ENCODE measurements around the gene BLVRA.

BLVRA gene

DNA sequence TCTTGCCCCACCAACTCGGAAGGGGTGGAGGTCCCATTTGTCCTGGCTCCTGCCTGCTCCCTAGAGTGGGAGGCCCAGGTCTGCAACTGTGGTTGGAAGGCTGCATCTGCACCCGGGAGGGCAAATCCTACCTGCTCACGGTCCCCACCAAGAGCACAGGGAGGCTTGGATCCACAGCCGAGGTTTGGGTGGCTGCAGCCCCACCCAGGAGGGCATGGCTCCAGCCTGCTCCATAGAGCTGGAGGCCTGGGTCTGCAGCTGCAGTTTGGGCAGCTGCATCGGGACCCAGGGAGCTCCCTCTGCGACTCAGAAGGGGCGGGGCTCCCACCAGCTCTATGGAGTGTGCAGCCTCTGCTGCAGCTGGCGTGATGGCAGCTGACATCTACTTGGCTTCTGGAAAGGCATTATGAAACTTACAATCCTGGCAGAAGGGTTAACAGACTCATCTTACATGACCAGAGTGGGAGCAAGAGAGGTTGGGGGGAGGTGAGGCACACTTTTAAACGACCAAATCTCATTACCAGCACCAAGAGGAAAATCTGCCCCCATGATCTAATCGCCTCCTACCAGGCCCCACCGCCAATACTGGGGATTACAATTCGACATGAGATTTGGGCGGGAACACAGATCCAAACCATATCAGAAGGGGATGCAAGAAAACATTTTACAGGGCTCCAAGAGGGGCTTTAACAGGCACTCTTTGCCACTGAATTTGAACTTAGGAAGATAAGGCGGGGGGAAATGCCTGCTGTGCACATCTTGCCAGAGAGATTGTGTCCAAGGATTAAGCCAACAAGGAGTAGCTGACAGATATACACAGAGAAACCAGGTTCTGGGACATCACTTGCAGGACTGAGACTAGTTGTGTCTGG, 8.2 kb upstream of the BLVRA start:
- DNase-seq = no peak

DNA sequence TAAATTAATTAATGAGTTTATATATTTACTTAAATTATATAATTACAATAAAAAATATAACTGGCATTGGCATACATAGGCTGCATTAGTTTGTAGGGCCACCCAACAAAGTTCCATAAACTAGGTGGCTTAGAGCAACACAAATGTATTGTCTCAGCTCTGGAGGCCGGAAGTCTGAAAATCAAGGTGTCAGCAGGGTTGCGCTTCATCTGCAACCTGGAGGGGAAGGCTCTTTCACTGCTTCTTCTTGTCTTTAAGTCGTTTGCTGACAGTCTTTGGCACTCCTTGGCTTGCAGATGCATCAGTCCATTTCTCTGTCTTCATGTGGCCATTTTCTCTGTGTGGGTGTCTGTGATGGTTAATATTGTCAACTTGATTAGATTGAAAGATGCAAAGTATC, 6.1 kb upstream of the BLVRA start:
- no peak for DNase-seq

DNA sequence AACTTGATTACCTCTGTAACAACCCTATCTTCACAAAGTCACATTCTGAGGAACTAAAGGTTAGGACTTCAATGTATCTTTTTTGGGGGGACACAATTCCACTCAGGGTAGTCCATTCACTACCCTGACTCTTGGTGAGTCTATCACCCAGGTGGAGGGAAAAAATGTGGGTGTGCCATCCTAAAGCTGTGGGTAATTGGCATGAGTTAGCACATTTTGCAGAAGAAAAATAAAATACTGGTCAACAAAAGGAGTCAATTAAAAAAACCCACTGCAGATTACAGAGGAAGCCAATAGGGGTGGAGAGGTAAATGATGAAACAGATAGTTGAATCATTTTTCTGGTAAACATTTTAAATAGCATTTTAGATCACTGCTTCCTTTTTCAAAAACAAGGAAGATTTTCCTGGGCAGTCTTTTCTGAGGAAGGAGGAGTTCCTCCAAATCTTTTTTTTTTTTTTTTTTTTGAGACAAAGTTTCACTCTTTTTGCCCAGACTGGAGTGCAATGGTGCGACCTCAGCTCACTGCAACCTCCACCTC, 5.1 kb upstream of the BLVRA start:
- DNase-seq = no peak

DNA sequence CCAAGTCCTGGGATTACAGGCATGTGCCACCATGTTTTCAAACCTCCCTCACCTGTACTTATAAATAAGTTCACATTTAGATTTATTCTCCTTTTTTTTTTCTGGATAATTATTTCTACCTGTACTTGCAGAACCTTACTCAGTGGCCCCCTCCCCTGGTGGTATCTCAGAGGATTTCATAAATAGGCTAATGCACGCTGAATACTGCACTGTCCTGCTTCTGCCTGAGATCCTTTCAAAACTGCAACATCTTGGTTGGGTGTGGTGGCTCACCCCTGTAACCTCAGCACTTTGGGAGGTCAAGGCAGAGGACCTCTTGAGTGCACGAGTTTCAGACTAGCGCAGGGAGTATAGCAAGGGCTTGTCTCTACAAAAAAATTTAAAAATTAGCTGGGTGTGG, 4.6 kb upstream of the BLVRA start:
- no peak for DNase-seq

DNA sequence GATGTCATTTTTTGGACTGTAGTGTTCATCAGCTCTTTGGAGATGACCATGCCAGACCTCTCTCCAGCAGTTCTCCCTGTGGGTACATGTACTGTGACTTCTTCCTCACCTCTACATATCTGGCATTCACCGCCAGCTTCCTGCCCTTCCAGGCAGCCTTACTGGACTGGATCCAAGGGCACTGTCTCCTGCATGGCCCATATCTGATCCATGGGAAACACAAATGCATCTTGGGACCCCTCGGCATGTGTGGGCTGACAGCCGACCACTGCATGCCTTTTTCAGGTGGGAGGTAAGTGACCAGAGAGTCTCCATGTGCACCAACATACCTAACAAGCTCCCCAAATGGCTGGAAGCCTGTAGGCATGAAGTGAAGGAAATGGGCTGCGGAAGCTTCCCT, 3.9 kb upstream of the BLVRA start:
- DNase-seq = no peak

DNA sequence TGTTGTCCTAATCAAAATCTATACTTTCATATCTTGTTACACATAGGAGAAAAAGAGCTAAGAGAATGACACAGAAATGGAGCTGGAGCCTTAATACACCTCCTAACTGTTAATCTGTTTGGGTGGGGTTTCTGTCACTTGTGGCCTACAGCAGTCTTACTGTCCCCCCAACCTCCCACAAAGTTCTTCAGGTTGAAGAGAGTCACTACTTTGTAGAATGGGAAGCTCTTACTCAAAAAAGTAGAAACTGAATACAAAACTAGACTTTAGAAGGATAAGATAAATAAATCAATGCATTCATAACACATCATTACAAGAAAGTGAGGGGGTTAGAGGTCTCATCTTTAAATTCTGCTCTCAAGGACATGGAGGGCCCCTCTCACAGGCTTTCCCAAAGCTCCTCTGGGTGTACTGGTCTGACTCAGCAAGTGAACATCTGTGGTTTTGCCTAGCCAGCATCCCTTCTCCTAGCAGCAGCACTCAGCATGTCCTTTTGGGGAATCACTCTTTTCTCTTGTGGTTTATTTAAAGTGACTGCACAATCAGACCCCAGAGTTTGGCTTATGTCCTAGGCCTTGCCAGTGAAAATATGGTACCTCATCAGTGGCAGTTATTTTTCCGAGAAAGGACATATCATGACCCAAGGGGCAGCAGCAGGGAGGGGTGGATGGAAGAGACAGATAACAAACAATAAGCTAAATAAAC, 2.0 kb upstream of the BLVRA start:
- peak; percentile 54 for DNase-seq

DNA sequence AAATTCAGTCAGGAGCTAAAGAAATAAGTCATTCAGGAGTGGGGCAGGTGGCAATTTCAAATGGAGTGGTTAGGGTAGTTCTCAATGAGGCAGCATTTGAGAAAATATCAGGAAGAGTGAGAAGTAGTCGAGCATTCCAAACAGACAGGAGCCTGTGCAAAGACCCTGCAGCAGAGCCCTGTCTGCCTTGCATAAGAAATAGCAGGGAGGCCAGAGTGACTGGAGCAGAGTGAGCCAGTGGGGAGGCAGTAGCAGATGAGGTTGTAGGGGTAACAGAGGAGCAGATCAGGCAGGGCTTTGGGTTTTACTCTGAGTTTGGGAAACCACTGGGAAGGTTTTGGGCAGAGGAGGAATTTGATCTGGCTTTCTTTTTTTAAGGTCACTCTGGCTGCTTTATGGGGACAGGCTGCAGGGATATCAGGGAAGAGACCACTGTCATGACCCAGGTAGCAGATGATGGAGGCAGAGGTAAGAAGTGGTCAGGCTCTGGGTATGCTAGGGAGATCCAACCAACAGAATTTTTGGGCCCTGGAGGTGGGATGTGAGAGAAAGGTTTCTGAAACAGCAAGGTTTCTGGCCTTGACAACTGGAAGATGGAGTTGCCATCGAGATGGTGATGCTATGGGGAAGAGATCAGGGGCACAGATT, 1.3 kb upstream of the BLVRA start:
- DNase-seq = peak; percentile 54

DNA sequence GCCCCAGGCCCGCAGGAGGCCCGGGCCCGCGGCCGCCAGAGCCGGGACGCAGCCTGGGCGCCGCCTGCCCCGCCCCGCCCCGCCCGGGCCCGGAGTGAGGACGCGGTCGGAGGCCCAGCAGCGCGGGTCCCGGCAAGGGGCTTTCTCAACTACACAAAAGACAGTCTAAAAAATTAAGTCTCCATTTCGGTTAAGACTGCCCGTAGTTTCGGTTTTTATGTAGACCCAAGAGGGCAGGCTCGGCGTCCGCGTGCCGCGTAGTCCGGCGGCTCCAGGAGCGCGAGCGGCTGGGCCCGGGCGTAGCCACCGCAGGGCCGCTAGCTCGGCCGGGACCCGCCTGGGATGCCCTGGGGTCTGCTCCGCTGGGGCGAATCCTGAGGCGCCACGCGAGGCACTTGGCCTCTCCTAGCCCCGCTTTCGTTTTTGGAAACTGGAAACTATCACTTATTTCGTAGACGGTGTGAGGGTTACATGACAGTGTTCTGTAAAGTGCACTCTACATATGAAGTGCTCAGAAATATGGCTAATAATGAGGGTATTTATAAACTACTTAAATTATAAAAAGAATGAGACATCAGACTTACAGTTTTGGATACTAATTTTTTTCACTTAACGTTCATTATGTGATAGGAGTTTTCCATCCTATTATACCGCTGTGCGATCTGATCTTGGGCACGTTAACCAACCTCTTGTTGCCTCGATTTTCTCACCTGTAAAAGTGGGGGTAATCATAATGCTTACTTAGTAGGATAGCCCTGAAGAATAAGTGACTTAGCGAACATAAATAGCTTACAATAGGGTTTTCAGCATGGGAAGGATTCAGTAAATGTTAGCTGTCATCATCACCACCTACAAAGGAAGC, 573 bp downstream of the BLVRA start:
- peak; percentile 69 for DNase-seq

DNA sequence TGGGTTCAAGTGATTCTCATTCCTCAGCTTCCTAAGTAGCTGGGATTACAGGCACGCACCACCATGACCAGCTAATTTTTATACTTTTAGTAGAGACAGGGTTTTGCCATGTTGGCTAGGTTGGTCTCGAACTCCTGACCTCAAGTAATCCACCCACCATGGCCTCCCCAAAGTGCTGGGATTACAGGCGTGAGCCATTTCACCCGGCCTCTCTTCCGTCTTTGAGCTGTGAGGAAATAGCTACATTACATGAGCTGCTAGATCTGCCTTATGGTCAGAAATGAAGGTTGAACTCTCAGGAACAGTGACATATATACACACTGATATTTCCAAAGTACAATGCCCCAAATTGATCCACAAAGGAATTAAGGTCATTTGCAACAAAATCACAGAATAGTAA, 2.4 kb downstream of the BLVRA start:
- DNase-seq = no peak

DNA sequence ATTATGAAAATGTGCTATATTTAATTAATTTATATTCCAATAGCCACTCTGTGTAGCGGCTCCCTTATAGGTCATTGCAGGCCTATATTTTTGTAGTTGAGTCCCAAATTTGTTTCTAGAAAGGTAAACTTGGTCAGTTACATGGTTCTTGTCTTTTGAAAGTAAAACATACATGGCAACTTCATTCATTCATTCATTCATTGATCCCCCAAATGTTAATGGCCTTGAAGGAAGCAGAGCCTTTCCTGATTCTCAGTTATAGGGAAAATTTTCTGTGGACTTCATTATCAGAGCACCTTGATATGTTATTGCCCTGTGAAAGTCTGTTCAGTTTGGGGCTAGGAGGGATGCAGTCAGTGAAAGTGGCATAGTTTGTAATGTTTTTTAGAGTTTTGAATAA, 2.9 kb downstream of the BLVRA start:
- DNase-seq = no peak

DNA sequence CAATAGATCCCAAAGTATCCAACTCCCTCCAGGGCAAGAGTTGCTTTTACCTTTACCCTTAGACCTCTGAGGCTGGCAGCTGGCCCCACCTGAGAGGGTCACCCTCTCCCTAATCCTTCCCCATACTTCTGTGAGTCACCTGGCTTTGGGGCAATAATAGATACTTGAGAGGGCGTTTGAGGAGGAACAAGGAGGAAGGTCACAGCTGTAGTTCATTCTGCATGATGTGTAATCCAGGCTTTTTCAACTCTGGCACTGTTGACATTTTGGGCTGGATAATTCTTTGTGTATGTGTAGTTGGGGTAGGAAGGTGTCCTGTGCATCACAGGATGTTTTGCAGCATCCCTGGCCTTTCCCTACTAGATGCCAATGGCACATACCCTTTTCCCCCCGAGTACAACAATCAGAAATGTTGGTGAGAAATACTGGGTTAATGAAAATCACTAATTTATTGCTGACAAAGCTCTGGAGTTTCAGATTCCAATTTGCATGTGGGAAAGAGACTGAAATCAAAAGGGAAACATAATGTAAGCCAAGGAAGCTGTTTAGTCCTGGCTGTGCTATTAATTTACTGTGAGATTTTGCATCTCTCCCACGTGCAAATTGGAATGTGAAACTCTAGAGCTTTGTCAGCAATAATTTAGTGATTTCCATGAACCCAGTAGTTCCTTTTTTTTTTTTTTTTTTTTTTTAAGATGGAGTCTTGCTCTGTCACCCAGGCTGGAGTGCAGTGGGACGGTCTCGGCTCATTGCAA, 3.6 kb downstream of the BLVRA start:
- DNase-seq = peak; percentile 63

DNA sequence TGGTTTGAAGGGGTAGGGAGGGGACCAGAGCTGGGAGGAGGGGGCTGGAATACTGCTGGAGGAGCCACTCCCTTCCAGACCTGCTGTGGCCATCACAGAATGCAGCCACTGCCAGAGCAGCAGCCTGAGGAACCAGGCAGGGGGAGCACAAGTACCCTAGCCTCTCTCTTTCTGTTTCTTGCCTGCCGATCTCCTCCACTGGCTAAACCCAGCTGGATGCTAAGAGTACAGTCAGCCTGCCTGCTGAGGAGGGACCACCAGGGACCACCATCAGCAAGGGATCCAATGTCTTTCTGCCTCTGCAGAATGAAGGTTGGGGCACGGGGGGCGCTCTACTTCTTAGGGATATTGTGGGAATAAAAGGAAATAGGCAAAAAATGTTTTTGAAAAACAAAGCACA, 4.7 kb downstream of the BLVRA start:
- peak; percentile 28 for DNase-seq

DNA sequence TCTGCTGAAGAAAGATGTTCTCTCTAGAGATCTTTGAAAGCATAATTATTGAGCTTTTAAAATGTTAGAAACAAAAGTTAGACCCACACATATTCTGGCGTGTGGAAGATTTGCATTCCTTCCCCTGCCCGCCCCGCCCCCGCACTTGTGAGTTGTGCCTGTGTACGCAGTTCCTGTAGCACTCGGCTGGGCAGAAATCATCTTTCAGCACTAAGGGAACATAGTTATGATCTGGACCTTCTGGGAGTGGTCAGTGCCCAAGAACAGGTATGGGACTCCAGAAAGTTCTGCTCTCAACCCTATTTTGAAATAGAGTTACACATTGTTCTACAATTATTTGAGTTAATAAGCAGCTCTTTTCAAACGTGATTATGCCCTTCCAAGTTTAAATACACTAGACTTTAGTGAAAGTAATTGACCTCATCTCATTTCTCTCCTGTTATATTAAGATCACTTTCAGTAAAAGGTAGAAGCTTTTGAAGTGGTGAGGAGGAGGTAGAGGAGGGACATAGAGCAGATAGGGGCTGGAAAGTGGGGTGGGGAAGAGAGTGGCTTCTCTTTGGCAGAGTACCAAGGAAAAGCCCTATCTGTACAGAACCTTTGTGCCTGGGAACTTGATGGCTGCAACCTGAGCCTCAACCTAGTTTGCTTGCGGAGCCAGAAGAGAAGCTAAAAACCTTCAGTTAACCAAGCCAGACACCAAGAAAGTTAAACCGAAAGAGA, 5.7 kb downstream of the BLVRA start:
- DNase-seq = peak; percentile 66

DNA sequence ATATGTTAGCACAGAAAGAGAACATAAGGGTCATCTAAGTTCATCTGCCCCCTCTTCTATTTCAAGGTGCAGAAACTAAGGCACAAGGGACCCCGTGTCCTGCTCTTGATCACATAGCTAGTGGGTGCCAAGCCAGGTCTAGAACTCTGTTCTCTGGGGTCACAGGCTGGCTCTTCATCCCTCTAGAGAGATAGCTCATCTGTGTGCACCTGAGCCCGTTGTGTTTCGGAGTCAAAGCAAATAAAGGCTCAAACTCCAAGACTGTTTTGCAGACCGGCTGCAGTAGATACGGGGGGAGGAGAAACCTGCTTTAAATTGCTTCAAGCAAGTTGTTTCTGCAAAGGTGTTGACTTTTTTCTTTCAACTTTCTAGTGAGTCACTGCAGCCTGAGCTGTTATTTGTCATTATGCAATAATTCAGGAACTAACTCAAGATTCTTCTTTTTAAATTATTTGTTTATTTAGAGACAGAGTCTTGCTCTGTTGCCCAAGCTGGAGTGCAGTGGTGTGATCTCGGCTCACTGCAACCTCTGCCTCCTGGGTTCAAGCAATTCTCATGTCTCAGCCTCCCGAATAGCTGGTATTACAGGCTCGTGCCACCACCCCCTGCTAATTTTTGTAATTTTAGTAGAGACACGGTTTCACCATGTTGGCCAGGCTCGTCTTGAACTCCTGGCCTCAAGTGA, 6.5 kb downstream of the BLVRA start:
- DNase-seq = peak; percentile 45

DNA sequence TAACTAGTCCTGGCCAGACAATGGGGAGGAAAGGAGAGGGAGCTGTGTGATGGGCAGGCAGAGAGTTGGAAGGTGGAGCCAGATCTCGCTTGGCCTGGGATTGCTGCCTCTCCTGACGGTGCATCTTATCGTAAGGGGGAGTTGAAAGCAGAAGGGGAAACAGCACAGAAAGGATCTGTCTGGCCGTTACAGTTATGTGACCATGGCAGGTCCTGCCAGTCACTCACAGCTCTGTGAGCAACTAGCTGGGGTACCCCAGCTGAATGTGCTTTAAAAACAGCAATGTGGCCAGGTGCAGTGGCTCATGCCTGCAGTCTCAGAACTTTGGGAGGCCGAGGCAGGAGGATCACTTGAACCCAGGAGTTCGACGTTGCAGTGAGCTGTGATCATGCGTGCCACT, 8.1 kb downstream of the BLVRA start:
- DNase-seq = no peak

DNA sequence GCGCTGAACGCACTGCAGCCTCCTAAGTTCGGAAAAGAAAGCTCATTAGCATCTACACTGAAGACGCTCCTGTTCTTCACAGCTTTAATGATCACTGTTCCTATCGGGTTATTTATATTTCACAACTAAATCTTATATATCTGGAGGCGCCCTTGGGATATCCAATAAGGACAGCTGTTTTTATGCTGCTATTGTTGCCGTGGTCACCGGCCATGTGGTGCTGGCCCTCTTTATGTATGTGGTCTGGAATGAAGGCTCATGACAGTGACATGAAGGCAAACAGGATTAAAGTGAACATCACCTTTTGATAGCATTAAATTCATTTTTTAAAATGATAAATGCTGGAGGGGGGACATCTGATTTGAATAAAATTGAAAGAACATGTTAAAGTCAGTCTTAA, 8.8 kb downstream of the BLVRA start:
- no peak for DNase-seq

DNA sequence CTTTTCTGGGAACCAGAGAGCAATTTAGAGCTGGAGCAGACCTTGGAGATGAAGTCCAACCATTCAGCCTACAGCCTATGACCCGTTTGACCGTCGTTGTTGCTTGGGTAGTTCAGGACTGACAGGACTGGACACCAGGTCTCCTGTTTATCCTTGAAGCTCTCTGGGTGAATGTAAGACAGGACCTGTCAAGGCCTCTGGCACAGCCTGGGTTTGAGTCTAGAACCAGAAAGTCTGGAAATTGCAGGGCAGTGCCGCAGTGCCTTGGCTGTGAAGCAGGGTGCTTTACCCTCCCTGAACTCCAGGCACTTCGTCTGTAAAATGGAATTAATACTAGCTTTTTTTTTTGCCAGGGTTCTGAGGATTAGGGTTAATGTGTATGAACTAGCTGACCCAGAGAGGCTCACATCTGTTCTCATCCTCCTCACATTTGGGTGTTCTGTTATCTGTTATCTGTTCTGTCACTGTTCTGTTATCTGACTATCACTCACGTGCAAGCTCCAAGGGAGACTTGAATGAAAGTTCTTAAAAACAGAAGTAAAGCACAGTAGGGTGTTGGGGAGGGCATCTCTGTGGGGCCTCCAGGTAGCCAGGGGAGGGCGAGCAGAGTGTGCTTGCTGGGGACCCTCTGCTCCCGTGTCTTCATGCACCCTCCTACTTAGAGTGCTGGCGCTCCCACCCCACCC, 9.9 kb downstream of the BLVRA start:
- no peak for DNase-seq

DNA sequence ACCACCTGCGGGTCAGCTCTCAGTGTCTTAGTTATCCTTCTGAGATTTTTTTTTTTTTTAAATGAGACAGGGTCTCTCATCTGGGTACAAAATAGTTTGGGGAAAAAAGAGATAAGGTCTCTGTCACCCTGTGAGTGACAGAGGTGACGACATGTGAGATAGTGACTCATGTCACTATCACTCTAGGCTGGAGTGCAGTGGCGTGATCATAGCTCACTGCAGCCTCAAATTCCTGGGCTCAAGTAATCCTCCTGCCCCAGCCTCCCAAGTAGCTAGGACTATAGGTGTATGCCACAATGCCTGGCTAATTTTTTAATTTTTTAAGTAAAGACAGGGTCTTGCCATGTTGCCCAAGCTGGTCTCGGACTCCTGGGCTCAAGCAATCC, 10.4 kb downstream of the BLVRA start:
- no peak for DNase-seq

DNA sequence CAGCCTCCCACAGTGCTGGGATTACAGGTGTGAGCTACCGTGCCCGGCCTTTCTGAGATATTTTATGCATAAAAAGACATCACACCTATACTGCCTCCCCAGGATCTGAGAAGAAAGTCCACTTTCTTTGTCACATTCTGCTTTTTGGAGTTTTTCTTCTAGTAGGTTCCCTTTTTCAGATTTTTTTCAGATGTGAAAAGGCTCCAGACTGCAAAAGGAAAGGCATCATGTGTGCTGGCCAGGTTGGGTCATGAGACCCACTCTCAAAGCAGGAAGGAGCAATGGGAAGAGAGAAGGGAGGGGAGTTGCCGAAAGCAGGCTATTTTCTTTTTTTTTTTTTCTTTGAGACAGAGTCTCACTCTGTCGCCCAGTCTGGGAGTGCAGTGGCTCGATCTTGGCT, 10.8 kb downstream of the BLVRA start:
- no peak for DNase-seq

Data from DMS53 (cell line).